Measurements from ENCODE around the gene CCT7.

Gene CCT7

GRCh38 chr2:73225513-73226360, 8.4 kb upstream of the CCT7 start:
- H3K4me3 ChIP-seq (ENCODE audit: low read depth, low read length): no peak overlapping the region

GRCh38 chr2:73227086-73227485, 7.0 kb upstream of the CCT7 start:
- TF ChIP-seq CTCF (IDR thresholded peaks at IDR 0.05; ENCODE audit: control insufficient read depth, extremely low read depth, insufficient read depth): no peak
- DNase-seq (ENCODE audit: low read depth): no peak
- H3K4me3 ChIP-seq (ENCODE audit: low read depth, low read length): no peak overlapping the region

More at GRCh38 chr2:73225513-73226360, 8.4 kb upstream of the CCT7 start:
- no peak for TF ChIP-seq CTCF (IDR thresholded peaks at IDR 0.05; ENCODE audit: control insufficient read depth, extremely low read depth, insufficient read depth)
- DNase-seq (ENCODE audit: low read depth): no peak

GRCh38 chr2:73228631-73229030, 5.5 kb upstream of the CCT7 start:
- no peak for DNase-seq (ENCODE audit: low read depth)
- no peak for TF ChIP-seq CTCF (IDR thresholded peaks at IDR 0.05; ENCODE audit: control insufficient read depth, extremely low read depth, insufficient read depth)
- no peak overlapping the region for H3K4me3 ChIP-seq (ENCODE audit: low read depth, low read length)

- TF ChIP-seq CTCF (IDR thresholded peaks at IDR 0.05; ENCODE audit: control insufficient read depth, extremely low read depth, insufficient read depth): no peak
- peak overlapping the region; percentile 83 for H3K4me3 ChIP-seq (ENCODE audit: low read depth, low read length)
- no peak for DNase-seq (ENCODE audit: low read depth)
These were observed 1.5 kb upstream of the CCT7 start for GRCh38 chr2:73232403-73233153.

- no peak for TF ChIP-seq CTCF (IDR thresholded peaks at IDR 0.05; ENCODE audit: control insufficient read depth, extremely low read depth, insufficient read depth)
- DNase-seq (ENCODE audit: low read depth): peak; percentile 94
- H3K4me3 ChIP-seq (ENCODE audit: low read depth, low read length): peak within 1 kb of the TSS; percentile 83
These were observed 765 bp upstream of the CCT7 start, which contains the start of gene PRADC1 for GRCh38 chr2:73233154-73233931. TSS of gene PRADC1 (minus strand) at chr2:73233239. CDS start at chr2:73233160, 79 bp downstream.

- H3K4me3 ChIP-seq (ENCODE audit: low read depth, low read length): peak overlapping the region; percentile 83
- TF ChIP-seq CTCF (IDR thresholded peaks at IDR 0.05; ENCODE audit: control insufficient read depth, extremely low read depth, insufficient read depth): no peak
These were observed 1.4 kb downstream of the CCT7 start for GRCh38 chr2:73235315-73236028.

More at GRCh38 chr2:73235315-73236028, 1.4 kb downstream of the CCT7 start:
- no peak for DNase-seq (ENCODE audit: low read depth)
